HG03280 (cell line): ENCODE measurements around the gene ZNF141.
"Not testable (repeated sequence)": the region's sequence is repeated elsewhere in the genome, so short reads cannot be mapped to it uniquely, and the experiment has no call there.

Experiments
- ATAC-seq: cut with Tn5 transposase; IDR thresholded peaks from one replicate; pipeline ENCODE4 v1.9.1; 2021; ENCODE audit warnings: mild to moderate bottlenecking, moderate library complexity; ENCODE audit not compliant: unreplicated experiment

The ZNF141 gene

DNA sequence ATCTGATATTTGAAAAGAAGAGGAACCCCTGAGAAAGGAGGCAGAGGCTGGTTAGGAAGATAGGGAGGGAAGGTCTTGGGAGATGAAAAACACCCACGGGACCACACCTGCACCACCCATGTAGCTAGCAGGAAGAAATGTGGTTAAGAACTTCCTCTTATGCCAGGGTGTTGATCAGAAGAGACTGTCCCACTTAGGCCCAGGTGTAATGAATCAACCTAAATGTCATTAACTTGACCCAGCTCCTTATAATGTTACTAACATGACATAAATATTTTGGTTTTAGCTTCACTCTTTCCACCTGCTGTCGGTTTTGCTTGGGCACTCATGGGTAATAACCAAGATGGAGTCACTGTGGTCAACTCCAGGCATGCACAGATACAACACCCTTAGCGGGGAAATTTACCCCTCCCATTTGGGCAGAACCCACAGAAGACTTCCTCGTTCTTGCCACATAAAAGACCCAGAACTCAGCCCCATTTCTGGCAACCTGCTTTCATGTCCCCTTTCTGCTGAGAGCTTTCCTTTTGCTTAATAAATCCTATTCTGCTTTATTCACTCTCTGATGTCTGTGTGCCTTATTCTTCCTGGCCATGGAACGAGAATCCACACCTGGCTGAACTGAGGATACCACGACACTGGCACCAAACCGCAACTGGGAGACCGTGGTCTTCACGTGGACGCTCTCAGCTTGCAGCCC lies 46.8 kb downstream of the ZNF141 start:
- ATAC-seq, result no peak

DNA sequence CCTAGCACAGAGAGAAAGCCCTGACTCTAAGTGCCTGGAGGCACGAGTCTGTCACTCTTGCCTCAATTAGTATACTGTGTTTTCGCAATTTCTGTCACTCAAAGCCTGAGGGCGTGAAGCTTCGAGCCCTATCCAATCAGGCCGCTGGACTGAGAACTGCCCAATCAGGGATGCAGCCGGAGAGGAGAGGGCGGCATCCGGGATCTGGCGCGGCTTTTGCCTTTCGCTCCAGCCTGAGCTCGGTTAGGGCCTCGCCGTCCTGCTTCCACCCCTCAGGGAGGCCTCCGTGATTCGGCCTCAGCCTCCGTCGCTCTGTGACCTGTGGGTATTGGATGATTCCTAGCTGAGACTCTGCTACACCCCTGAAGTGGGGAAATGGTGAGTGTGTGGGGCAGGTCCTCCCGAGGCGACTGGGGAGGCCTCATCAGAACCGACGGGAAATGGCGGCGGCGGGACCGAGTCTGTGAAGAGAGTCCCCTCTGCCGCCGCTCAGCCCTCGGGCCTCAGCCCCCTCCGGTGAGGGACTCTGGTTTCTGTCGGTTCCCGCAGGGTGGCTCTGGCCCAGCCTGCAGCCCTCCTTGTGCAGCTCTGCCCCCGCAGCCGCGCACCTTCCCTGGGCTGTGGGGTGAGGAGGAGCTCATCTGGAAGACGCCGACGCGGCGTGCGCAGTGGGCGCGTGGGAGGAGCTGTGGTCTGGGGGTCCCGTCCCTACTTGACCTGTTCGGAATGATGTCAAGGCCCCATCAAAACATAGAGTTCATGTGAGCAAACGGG lies 48.5 kb downstream of the ZNF141 start:
- ATAC-seq, result no peak

DNA sequence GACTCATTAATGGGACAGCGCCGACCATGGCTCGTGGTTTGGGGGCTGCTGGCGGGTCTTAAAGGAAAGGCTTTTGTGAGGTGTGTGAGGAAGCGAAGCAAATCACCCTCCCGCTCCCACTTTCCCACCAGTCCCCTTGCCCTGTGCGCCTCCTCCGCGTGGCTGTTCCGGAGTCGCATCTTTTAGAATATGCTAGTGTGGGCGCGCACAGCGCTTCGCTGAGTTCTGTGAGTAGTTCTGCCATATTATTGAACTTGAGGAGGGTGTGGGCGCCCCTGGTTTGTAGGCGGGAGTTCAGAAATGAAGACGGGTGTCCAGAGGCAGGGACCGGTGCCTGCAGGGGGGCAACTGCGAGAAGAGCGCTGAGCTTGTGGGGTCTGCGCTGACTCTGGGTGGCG lies 49.1 kb downstream of the ZNF141 start:
- ATAC-seq, result no peak

DNA sequence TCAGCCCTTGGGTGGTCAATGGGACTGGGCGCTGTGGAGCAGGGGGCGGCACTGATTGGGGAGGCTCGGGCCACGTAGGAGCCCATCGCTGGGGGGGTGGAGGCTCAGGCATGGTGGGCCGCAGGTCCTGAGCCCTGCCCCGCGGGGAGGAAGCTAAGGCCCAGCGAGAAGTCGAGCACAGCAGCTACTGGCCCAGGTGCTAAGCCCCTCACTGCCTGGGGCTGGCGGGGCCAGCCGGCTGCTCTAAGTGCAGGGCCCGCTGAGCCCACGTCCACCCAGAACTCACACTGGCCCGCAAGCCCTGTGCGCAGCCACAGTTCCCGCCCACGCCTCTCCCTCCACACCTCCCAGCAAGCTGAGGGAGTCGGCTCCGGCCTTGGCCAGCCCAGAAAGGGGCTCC lies 66.4 kb downstream of the ZNF141 start:
- ATAC-seq, result no peak

DNA sequence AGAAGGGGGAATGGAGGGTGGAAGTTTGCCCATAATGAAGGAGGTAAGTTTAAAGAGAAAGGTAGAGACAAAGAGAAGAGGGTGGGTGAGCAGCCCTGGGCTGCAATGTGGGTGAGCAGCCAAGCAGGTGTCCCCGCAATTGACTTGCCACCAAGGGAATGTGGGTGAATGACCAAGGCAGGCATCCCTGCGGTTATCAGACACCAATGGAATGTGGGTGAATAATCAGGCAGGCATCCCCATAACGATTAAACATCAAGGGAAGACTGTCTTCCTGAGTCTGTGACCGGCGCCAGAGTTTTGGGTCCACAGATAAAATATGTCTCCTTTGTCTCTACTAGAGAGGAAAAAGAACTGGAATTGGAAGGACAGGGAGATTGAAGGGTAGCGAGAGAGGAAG lies 70.7 kb downstream of the ZNF141 start:
- ATAC-seq, result not testable (repeated sequence)

DNA sequence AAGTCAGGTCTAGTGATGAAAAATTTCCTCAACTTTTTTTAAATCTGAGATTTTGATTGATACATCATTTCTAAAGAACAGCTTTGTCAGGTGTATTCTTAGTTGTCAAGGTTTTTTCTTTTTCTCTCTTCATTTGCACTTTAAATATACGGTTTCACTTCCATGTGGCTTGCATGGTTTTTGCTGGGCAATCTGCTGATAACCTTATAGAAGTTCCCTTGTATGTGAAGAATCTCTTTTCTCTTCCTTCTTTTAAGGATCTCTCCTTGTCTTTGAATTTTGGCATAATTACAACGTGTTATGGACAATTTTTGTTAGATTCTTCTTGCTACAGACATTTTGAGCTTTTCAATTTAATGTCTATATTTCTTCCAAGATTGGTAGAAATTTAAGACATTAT lies 85.0 kb downstream of the ZNF141 start:
- ATAC-seq, result no peak
